Uterus (tissue), 4 donors: ENCODE measurements around the gene SLC25A30. TPM values are rescaled to one million over a fixed set of nuclear protein-coding genes. Genes with fewer than 3 reads are reported as not detected.
"Not testable (repeated sequence)": the region's sequence is repeated elsewhere in the genome, so short reads cannot be mapped to it uniquely, and the experiment has no call there.

Experiments used
- DNase-seq, 2 donors: peaks; one replicate each; pipeline ENCODE4 v3.0.0-alpha.2; 2019 to 2020
- H3K27ac ChIP-seq, 2 donors: fragments of 200-600 bp; sonication (generic); 1 replicate in 1 of 2; 2 replicates in 1 of 2; pipeline ENCODE4 v1.5.1; 2016 to 2018
- H3K27me3 ChIP-seq, 2 donors: fragments of 200-600 bp; sonication (generic); one replicate each; pipeline ENCODE4 v1.5.1; 2018 to 2019; ENCODE audit warnings: control low read depth in 1 of 2
- H3K36me3 ChIP-seq, 2 donors: fragments of 200-600 bp; sonication (generic); one replicate each; pipeline ENCODE4 v1.5.1; 2019; ENCODE audit warnings: control low read depth in 1 of 2
- H3K4me1 ChIP-seq, 2 donors: fragments of 200-600 bp; sonication (generic); one replicate each; pipeline ENCODE4 v1.5.1; 2018 to 2019; ENCODE audit warnings: control low read depth in 1 of 2
- H3K4me3 ChIP-seq, 2 donors: fragments of 200-600 bp; sonication (generic); 1 replicate in 1 of 2; 2 replicates in 1 of 2; pipeline ENCODE4 v1.5.1; 2018 to 2019; ENCODE audit warnings: mild to moderate bottlenecking in 1 of 2
- H3K9me3 ChIP-seq, 2 donors: fragments of 200-600 bp; sonication (generic); one replicate each; pipeline ENCODE4 v1.5.1; 2019; ENCODE audit warnings: control low read depth in 1 of 2
- CTCF ChIP-seq, 4 experiments: fragments of 200-600 bp in 2 of 4; fragments of 450-650 bp in 2 of 4; sonication (generic) in 2 of 4; IDR thresholded peaks; one replicate each; pipeline ENCODE4 v1.5.1; 2016 to 2019; ENCODE audit warnings: antibody characterized with exemption in 4 of 4, mild to moderate bottlenecking in 2 of 4, moderate library complexity in 1 of 4
- POLR2A ChIP-seq, 2 donors: fragments of 450-650 bp; IDR thresholded peaks; one replicate each; pipeline ENCODE4 v1.6.1; 2016; ENCODE audit warnings: antibody characterized with exemption in 2 of 2, mild to moderate bottlenecking in 1 of 2, moderate library complexity in 1 of 2
- intact Hi-C: fragments of 100-400 bp; cut with DNase I; formaldehyde crosslinking; loops from one replicate; pipeline ENCODE4 v1.15.1; 2023; ENCODE audit warnings: low total_unique reads
- total RNA-seq, 4 donors: library from RNA; depleted of rRNA in 3 of 4; stranded (reverse); fragments of >200 nt in 3 of 4; gene quantifications; one replicate each; pipeline versions ENCODE4 v1.1.0 to v1.2.4, GENCODE V29; 2014 to 2023
- donor health status: DM: yes; HTN: yes; CAD: no.

Gene SLC25A30
- total RNA-seq, 4 donors from 2014 or later: 8.2 to 30.5 (median 22.2) TPM

- Histone ChIP-seq H3K9me3 (no peaks in the 10 kb centered on the region), H3K36me3 (no peaks in the 10 kb centered on the region), H3K27me3 (no peaks in the 10 kb centered on the region), H3K4me3 (no peak overlapping the region), H3K27ac (no peak overlapping the region), H3K4me1 (no peaks in the 10 kb centered on the region)
- no peak for DNase-seq
- intact Hi-C loops: no loop called here
- TF ChIP-seq CTCF (IDR thresholded peaks at IDR 0.05) (no peak), POLR2A (IDR thresholded peaks at IDR 0.05) (no peak)
Observed at GRCh38 chr13:45422731-45423292, 4.6 kb upstream of the SLC25A30 start.

DNA sequence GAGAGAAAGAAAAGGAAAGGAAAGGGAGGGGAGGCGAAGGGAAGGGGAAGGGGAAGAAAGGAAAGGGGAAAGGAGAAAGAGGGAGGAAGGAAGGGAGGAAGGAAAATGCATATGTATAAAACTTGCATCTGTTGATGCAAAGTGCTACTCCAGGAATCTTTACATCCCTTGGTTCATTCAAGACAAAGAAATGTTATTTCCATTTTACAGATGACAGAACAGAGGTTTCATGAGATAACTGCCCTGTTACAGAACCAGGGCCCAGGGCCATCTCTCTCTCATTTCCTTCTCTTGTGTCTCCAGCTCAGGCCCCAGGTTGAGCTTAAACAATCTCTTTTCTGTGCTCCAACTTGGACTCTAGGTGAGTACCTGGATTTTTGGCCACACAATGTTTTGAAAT, 1.8 kb upstream of the SLC25A30 start:
- Histone ChIP-seq H3K4me3 (no peak overlapping the region), H3K9me3 (no peaks in the 10 kb centered on the region), H3K27ac (no peak overlapping the region), H3K36me3 (no peaks in the 10 kb centered on the region), H3K27me3 (no peaks in the 10 kb centered on the region), H3K4me1 (peaks cover 0 to 4% of the 10 kb centered on the region in 2 donors)
- TF ChIP-seq CTCF (IDR thresholded peaks at IDR 0.05) (no peak), POLR2A (IDR thresholded peaks at IDR 0.05) (no peak)
- DNase-seq: no peak
- intact Hi-C loops: no loop called here

DNA sequence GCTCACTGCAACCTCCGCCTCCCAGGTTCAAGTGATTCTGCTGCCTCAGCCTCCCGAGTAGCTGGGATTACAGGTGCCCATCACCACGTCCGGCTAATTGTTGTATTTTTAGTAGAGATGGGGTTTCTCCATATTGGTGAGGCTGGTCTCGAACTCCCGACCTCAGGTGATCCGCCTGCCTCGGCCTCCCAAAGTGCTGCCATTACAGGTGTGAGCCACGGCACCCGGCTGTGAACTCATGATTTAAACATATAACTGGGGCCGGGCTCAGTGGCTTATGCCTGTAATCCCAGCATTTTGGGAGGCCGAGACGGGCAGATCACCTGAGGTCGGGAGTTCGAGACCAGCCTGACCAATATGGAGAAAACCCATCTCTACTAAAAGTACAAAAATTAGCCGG, 1.2 kb upstream of the SLC25A30 start:
- H3K4me3 ChIP-seq, H3K4me1 ChIP-seq, H3K27ac ChIP-seq, intact Hi-C loops, H3K36me3 ChIP-seq, H3K27me3 ChIP-seq, DNase-seq, H3K9me3 ChIP-seq: not testable (repeated sequence)

- intact Hi-C loops: no loop called here
- Histone ChIP-seq H3K4me1 (peaks cover 0 to 6% of the 10 kb centered on the region in 2 donors), H3K27ac (peak overlapping the region; percentile 88), H3K36me3 (no peaks in the 10 kb centered on the region), H3K4me3 (peak overlapping the region; percentile 77 to 83), H3K9me3 (no peaks in the 10 kb centered on the region), H3K27me3 (no peaks in the 10 kb centered on the region)
- TF ChIP-seq POLR2A (IDR thresholded peaks at IDR 0.05) (no peak), CTCF (IDR thresholded peaks at IDR 0.05) (no peak)
- no peak for DNase-seq
Observed at GRCh38 chr13:45416516-45417128, 1.6 kb downstream of the SLC25A30 start.

DNA sequence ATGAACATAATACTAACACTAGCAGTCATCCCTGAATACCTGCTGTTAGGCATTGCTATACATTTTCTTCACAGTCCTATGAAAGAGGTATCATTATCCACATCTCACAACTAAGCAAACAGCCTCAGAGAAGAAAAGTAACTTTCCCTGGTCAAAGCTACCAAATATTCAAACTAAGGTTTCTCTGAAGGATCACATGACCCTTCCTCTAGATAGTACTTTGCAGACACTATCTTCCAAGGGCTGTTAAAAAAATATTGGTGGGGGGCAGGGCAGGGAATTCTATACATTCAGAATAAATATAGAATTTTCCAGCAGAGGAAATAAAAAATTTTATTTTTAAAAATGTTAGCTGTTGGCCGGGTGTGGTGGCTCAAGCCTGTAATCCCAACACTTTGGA, 3.1 kb downstream of the SLC25A30 start:
- H3K9me3 ChIP-seq: no peaks in the 10 kb centered on the region
- H3K4me1 ChIP-seq: peaks cover 0 to 6% of the 10 kb centered on the region in 2 donors
- no peaks in the 10 kb centered on the region for H3K27me3 ChIP-seq
- H3K36me3 ChIP-seq: no peaks in the 10 kb centered on the region
- H3K4me3 ChIP-seq: peak overlapping the region in 1 of 2 donors; percentile 21
- no peak for DNase-seq
- intact Hi-C loops: no loop called here
- no peak for TF ChIP-seq CTCF (IDR thresholded peaks at IDR 0.05)
- no peak for TF ChIP-seq POLR2A (IDR thresholded peaks at IDR 0.05)
- peak overlapping the region; percentile 69 to 85 for H3K27ac ChIP-seq
